Measurements from ENCODE around the gene ID3. TPM values are rescaled to one million over a fixed set of nuclear protein-coding genes. Genes with fewer than 3 reads are reported as not detected.

ID3 gene
- total and polyA plus RNA-seq, 9 of the 15 experiments (the other 6 are each of a cell fraction or from before 2014, with no cell fraction given) = 6.8 to 59.8 (median 23.5) TPM

DNA sequence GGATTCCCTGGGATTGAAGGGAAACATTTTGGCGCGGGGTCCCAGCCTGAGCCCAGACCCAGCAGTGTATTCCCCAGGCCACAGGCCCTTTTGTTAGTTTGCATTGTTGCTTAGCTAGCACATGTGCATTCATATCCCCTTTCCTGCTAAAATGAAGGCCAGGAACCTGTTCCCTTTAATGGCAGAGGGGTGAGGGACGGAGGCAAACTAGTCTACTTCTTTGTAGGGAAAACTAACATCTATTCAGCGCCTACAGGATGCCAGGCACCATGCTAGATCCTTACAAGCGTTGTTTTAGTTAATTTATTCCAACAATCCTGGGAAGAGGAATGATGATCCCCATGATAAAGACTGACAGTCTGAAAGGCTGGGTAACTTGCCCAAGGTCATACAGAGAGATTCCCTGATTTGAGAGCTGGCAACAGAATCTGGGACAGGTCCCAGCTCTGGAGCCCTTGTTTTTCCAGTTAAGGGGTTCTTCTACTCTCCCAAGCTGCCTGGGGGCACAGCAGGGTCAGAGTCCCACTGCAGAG is 27.7 kb downstream of the ID3 start (continued):
- TF ChIP-seq, protein P1, sequence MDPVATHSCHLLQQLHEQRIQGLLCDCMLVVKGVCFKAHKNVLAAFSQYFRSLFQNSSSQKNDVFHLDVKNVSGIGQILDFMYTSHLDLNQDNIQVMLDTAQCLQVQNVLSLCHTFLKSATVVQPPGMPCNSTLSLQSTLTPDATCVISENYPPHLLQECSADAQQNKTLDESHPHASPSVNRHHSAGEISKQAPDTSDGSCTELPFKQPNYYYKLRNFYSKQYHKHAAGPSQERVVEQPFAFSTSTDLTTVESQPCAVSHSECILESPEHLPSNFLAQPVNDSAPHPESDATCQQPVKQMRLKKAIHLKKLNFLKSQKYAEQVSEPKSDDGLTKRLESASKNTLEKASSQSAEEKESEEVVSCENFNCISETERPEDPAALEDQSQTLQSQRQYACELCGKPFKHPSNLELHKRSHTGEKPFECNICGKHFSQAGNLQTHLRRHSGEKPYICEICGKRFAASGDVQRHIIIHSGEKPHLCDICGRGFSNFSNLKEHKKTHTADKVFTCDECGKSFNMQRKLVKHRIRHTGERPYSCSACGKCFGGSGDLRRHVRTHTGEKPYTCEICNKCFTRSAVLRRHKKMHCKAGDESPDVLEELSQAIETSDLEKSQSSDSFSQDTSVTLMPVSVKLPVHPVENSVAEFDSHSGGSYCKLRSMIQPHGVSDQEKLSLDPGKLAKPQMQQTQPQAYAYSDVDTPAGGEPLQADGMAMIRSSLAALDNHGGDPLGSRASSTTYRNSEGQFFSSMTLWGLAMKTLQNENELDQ (CRISPR knock-in tag; IDR thresholded peaks at IDR 0.05; ENCODE audit: borderline replicate concordance) = no peak
- no peak for TF ChIP-seq SPI1 (IDR thresholded peaks at IDR 0.05; ENCODE audit: borderline replicate concordance, low read depth, low read length)
- no peak for TF ChIP-seq BCL6 (CRISPR knock-in tag; IDR thresholded peaks at IDR 0.05)
- no peak for TF ChIP-seq SREBF2 (CRISPR knock-in tag; IDR thresholded peaks at IDR 0.05)
- TF ChIP-seq ZNF589 (CRISPR knock-in tag; IDR thresholded peaks at IDR 0.05; ENCODE audit: low read depth) = 0 out of 2 replicates have a peak, but pooled peaks have one; percentile 10
- TF ChIP-seq HNRNPUL1 (IDR thresholded peaks at IDR 0.05; ENCODE audit: low read length) = no peak
- TF ChIP-seq, protein P2, sequence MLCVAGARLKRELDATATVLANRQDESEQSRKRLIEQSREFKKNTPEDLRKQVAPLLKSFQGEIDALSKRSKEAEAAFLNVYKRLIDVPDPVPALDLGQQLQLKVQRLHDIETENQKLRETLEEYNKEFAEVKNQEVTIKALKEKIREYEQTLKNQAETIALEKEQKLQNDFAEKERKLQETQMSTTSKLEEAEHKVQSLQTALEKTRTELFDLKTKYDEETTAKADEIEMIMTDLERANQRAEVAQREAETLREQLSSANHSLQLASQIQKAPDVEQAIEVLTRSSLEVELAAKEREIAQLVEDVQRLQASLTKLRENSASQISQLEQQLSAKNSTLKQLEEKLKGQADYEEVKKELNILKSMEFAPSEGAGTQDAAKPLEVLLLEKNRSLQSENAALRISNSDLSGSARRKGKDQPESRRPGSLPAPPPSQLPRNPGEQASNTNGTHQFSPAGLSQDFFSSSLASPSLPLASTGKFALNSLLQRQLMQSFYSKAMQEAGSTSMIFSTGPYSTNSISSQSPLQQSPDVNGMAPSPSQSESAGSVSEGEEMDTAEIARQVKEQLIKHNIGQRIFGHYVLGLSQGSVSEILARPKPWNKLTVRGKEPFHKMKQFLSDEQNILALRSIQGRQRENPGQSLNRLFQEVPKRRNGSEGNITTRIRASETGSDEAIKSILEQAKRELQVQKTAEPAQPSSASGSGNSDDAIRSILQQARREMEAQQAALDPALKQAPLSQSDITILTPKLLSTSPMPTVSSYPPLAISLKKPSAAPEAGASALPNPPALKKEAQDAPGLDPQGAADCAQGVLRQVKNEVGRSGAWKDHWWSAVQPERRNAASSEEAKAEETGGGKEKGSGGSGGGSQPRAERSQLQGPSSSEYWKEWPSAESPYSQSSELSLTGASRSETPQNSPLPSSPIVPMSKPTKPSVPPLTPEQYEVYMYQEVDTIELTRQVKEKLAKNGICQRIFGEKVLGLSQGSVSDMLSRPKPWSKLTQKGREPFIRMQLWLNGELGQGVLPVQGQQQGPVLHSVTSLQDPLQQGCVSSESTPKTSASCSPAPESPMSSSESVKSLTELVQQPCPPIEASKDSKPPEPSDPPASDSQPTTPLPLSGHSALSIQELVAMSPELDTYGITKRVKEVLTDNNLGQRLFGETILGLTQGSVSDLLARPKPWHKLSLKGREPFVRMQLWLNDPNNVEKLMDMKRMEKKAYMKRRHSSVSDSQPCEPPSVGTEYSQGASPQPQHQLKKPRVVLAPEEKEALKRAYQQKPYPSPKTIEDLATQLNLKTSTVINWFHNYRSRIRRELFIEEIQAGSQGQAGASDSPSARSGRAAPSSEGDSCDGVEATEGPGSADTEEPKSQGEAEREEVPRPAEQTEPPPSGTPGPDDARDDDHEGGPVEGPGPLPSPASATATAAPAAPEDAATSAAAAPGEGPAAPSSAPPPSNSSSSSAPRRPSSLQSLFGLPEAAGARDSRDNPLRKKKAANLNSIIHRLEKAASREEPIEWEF (CRISPR knock-in tag; IDR thresholded peaks at IDR 0.05) = no peak
- TF ChIP-seq GATAD2B (IDR thresholded peaks at IDR 0.05; ENCODE audit: borderline replicate concordance) = no peak
- TF ChIP-seq ZNF764 (CRISPR knock-in tag; IDR thresholded peaks at IDR 0.05; ENCODE audit: low read depth) = no peak
- TF ChIP-seq RUNX1 (IDR thresholded peaks at IDR 0.05; ENCODE audit: low read depth) = no peak
- TF ChIP-seq CREB1 (IDR thresholded peaks at IDR 0.05) = no peak
- TF ChIP-seq CREB1 (CRISPR knock-in tag; IDR thresholded peaks at IDR 0.05) = no peak
- TF ChIP-seq IFI16 (CRISPR knock-in tag; IDR thresholded peaks at IDR 0.05) = no peak
- TF ChIP-seq ASH1L (IDR thresholded peaks at IDR 0.05; ENCODE audit: borderline replicate concordance, low read depth, partially characterized antibody) = no peak
- no peak for TF ChIP-seq ADNP (tag; IDR thresholded peaks at IDR 0.05)
- no peak for TF ChIP-seq ZNF57 (CRISPR knock-in tag; IDR thresholded peaks at IDR 0.05)
- no peak for TF ChIP-seq ZSCAN29 (IDR thresholded peaks at IDR 0.05)
- TF ChIP-seq KAT7 (CRISPR knock-in tag; IDR thresholded peaks at IDR 0.05; ENCODE audit: borderline replicate concordance) = no peak
- TF ChIP-seq ZNF408 (CRISPR knock-in tag; IDR thresholded peaks at IDR 0.05; ENCODE audit: low read depth) = no peak
- no peak for TF ChIP-seq ATF4 (CRISPR knock-in tag; IDR thresholded peaks at IDR 0.05)
- no peak for TF ChIP-seq ZNF274 (IDR thresholded peaks at IDR 0.05; ENCODE audit: borderline replicate concordance, low read depth, low read length)
- TF ChIP-seq ZNF197 (CRISPR knock-in tag; IDR thresholded peaks at IDR 0.05; ENCODE audit: low read depth) = 0 out of 2 replicates have a peak, but pooled peaks have one; percentile 1
